SK-N-SH treated with all-trans-retinoic acid at 6 μM for 48 hours (cell line): ENCODE data around the gene CRNN.

ENCODE experiments used
- ATAC-seq: fragments of 200-7000 bp; cut with Tn5 transposase; 3 replicates; pipeline ENCODE4 v1.9.1; 2020; ENCODE audit warnings: mild to moderate bottlenecking, moderate library complexity
- ARNTL ChIP-seq: fragments of 450-650 bp; formaldehyde crosslinking; IDR thresholded peaks from 2 replicates; pipeline ENCODE4 v1.5.0; 2020; ENCODE audit warnings: low read depth, mild to moderate bottlenecking, moderate library complexity, borderline replicate concordance
- BACH2 ChIP-seq: fragments of 250-450 bp; sonication (Bioruptor Pico); IDR thresholded peaks from 2 replicates; pipeline ENCODE4 v1.9.0; 2021; ENCODE audit warnings: mild to moderate bottlenecking, borderline replicate concordance
- CSDC2 ChIP-seq: fragments of 250-450 bp; sonication (Bioruptor Pico); IDR thresholded peaks from 2 replicates; pipeline ENCODE4 v1.5.0; 2020; ENCODE audit warnings: mild to moderate bottlenecking, moderate library complexity
- ESRRG ChIP-seq: fragments of 250-450 bp; sonication (Bioruptor Pico); IDR thresholded peaks from 2 replicates; pipeline ENCODE4 v1.6.1; 2021; ENCODE audit warnings: mild to moderate bottlenecking
- GLIS3 ChIP-seq: fragments of 250-450 bp; sonication (Bioruptor Pico); IDR thresholded peaks from 2 replicates; pipeline ENCODE4 v1.5.0; 2020; ENCODE audit warnings: mild to moderate bottlenecking, moderate library complexity
- OSR1 ChIP-seq: fragments of 250-450 bp; sonication (Bioruptor Pico); IDR thresholded peaks from 2 replicates; pipeline ENCODE4 v1.8.0; 2022; ENCODE audit warnings: moderate library complexity, mild to moderate bottlenecking, inconsistent platforms
- PPARA ChIP-seq: fragments of 250-450 bp; sonication (Bioruptor Pico); IDR thresholded peaks from 2 replicates; pipeline ENCODE4 v1.5.0; 2020; ENCODE audit warnings: mild to moderate bottlenecking, borderline replicate concordance
- RARB ChIP-seq: fragments of 250-450 bp; sonication (Bioruptor Pico); IDR thresholded peaks from 2 replicates; pipeline ENCODE4 v1.8.0; 2021; ENCODE audit warnings: mild to moderate bottlenecking, moderate library complexity
- SNAI2 ChIP-seq: fragments of 250-450 bp; sonication (Bioruptor Pico); IDR thresholded peaks from 2 replicates; pipeline ENCODE4 v1.5.0; 2020; ENCODE audit warnings: mild to moderate bottlenecking, moderate library complexity
- TCF4 ChIP-seq: fragments of 250-450 bp; sonication (Bioruptor Pico); IDR thresholded peaks from 2 replicates; pipeline ENCODE4 v1.8.0; 2021; ENCODE audit warnings: mild to moderate bottlenecking, moderate library complexity, borderline replicate concordance
- TSHZ2 ChIP-seq: fragments of 250-450 bp; sonication (Bioruptor Pico); IDR thresholded peaks from 2 replicates; pipeline ENCODE4 v1.5.0; 2020; ENCODE audit warnings: mild to moderate bottlenecking, moderate library complexity
- ZC3H10 ChIP-seq: fragments of 250-450 bp; sonication (Bioruptor Pico); IDR thresholded peaks from 2 replicates; pipeline ENCODE4 v1.5.1; 2021; ENCODE audit warnings: mild to moderate bottlenecking, moderate library complexity
- ZFP3 ChIP-seq: fragments of 250-450 bp; sonication (Bioruptor Pico); IDR thresholded peaks from 2 replicates; pipeline ENCODE4 v1.5.0; 2020; ENCODE audit warnings: mild to moderate bottlenecking, moderate library complexity
- ZFP30 ChIP-seq: fragments of 450-650 bp; formaldehyde crosslinking; IDR thresholded peaks from 2 replicates; pipeline ENCODE4 v1.5.0; 2022; ENCODE audit warnings: mild to moderate bottlenecking, moderate library complexity
- ZNF565 ChIP-seq: fragments of 450-650 bp; formaldehyde crosslinking; conservative IDR thresholded peaks from 2 replicates; pipeline ENCODE4 v1.5.0; 2020; ENCODE audit warnings: low read depth, mild to moderate bottlenecking, moderate library complexity
- ZNF70 ChIP-seq: fragments of 450-650 bp; formaldehyde crosslinking; IDR thresholded peaks from 2 replicates; pipeline ENCODE4 v1.5.0; 2020; ENCODE audit warnings: mild to moderate bottlenecking, moderate library complexity
- TF ChIP-seq, protein P1 (sequence below): fragments of 250-450 bp; sonication (Bioruptor Pico); IDR thresholded peaks from 2 replicates; pipeline ENCODE4 v1.5.1; 2021; ENCODE audit warnings: mild to moderate bottlenecking, moderate library complexity
- TF ChIP-seq, protein P2 (sequence below): fragments of 250-450 bp; sonication (Bioruptor Pico); IDR thresholded peaks from 2 replicates; pipeline ENCODE4 v1.8.0; 2021; ENCODE audit warnings: low read depth, mild to moderate bottlenecking, moderate library complexity, borderline replicate concordance
- TF ChIP-seq, protein P3 (sequence below): fragments of 250-450 bp; sonication (Bioruptor Pico); IDR thresholded peaks from 2 replicates; pipeline ENCODE4 v1.8.0; 2020; ENCODE audit warnings: mild to moderate bottlenecking, moderate library complexity, borderline replicate concordance

Gene CRNN

DNA sequence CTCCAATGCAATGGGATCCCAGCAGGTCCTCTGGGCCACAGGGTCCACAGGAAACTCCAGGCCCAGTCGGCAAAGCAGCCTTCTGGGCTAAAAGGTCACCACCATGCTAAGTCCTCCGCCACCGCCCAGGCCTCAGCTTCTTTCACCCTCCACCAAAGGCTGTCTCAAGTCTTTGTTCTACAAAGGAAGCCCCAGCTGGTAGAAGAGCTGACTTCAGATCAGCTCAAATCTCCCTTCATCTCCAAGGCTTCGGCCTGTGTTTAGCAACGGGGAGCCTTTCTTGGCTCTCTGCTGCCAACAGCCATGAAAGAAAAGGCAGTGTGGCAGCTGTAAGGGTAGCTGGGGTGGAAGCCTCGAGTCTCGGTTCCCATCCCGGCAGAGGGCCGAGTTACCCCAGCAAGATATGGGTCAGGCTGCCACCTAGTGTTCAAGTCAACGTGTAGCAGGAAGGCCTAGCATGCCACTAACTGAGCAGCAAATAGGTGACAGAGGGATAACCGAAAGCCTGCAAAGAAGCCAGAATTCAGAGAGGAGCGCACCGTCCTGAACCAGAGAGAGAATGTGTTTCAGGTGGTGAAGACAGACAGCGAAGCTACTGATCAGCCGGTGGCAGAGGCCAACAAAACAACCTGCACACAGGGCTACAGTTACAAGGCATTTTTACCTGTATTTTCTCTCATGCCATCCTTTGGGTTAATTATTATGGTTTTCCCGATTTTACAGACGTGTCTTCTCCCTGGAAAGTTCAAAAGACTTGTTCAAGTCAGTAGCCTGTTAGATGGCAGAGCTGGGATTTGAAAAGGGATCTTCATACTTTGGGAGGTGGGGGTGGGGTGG is 26.8 kb upstream of the CRNN start (continued):
- TF ChIP-seq, protein P1, sequence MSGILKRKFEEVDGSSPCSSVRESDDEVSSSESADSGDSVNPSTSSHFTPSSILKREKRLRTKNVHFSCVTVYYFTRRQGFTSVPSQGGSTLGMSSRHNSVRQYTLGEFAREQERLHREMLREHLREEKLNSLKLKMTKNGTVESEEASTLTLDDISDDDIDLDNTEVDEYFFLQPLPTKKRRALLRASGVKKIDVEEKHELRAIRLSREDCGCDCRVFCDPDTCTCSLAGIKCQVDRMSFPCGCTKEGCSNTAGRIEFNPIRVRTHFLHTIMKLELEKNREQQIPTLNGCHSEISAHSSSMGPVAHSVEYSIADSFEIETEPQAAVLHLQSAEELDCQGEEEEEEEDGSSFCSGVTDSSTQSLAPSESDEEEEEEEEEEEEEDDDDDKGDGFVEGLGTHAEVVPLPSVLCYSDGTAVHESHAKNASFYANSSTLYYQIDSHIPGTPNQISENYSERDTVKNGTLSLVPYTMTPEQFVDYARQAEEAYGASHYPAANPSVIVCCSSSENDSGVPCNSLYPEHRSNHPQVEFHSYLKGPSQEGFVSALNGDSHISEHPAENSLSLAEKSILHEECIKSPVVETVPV (CRISPR knock-in tag) = no peak
- no peak for TF ChIP-seq GLIS3
- no peak for TF ChIP-seq ZNF565 (CRISPR knock-in tag)
- TF ChIP-seq, all 23 proteins: peak for 0

DNA sequence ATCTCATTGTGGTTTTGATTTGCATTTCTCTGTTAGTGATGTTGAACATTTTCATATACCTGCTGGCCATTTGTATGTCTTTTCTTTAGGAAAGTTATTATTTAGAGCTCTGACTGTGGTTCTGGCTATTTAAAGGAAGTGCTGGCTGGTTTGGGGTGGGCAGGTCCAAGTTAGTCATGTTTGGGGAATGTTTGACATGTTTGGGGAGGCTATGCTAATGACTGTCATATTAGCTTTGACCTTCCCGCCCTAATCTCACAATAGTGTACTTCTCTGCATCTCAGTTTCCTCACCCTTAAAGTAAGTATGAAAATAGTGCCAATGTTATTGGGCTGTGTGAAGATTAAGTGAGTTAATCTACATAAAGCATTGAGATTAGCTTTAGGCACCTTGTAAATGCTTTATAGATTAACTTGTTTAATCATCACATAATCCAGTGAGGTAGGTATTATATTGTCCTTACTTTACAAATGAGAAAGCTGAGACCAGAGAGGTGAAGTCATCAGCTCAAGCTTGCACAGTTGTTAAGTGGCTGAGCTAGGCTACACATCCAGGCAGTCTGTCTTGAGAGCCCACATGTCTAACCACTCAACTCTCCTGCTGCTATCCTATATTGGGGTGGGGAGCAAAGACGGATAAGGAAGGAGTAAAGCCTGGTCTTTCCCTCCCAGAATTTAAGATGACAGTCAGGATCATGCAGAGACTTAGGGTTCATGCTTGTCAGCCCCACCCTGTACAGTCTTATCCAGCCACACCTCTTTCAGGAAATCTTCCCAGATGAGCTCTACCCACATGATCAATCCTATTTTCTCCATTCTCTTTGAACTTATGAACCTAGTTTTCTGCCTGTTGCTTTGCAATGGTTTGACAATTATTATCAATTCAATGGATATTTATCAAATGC is 22.8 kb upstream of the CRNN start:
- ATAC-seq = no peak
- TF ChIP-seq RARB (CRISPR knock-in tag) (no peak), BACH2 (CRISPR knock-in tag) (no peak), PPARA (CRISPR knock-in tag) (no peak), ZFP30 (CRISPR knock-in tag) (no peak), SNAI2 (CRISPR knock-in tag) (no peak), OSR1 (CRISPR knock-in tag) (no peak), ESRRG (CRISPR knock-in tag) (no peak), ARNTL (CRISPR knock-in tag) (no peak), TSHZ2 (CRISPR knock-in tag) (no peak), TCF4 (CRISPR knock-in tag) (no peak), ZNF70 (CRISPR knock-in tag) (no peak), GLIS3 (no peak), CSDC2 (CRISPR knock-in tag) (no peak), ZC3H10 (CRISPR knock-in tag) (no peak), ZNF565 (CRISPR knock-in tag) (no peak), ZFP3 (CRISPR knock-in tag) (no peak)
- TF ChIP-seq, protein P1 (CRISPR knock-in tag) = no peak
- TF ChIP-seq, protein P2, sequence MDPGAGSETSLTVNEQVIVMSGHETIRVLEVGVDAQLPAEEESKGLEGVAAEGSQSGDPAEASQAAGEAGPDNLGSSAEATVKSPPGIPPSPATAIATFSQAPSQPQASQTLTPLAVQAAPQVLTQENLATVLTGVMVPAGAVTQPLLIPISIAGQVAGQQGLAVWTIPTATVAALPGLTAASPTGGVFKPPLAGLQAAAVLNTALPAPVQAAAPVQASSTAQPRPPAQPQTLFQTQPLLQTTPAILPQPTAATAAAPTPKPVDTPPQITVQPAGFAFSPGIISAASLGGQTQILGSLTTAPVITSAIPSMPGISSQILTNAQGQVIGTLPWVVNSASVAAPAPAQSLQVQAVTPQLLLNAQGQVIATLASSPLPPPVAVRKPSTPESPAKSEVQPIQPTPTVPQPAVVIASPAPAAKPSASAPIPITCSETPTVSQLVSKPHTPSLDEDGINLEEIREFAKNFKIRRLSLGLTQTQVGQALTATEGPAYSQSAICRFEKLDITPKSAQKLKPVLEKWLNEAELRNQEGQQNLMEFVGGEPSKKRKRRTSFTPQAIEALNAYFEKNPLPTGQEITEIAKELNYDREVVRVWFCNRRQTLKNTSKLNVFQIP (CRISPR knock-in tag) = no peak
- TF ChIP-seq, protein P3, sequence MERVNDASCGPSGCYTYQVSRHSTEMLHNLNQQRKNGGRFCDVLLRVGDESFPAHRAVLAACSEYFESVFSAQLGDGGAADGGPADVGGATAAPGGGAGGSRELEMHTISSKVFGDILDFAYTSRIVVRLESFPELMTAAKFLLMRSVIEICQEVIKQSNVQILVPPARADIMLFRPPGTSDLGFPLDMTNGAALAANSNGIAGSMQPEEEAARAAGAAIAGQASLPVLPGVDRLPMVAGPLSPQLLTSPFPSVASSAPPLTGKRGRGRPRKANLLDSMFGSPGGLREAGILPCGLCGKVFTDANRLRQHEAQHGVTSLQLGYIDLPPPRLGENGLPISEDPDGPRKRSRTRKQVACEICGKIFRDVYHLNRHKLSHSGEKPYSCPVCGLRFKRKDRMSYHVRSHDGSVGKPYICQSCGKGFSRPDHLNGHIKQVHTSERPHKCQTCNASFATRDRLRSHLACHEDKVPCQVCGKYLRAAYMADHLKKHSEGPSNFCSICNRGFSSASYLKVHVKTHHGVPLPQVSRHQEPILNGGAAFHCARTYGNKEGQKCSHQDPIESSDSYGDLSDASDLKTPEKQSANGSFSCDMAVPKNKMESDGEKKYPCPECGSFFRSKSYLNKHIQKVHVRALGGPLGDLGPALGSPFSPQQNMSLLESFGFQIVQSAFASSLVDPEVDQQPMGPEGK (CRISPR knock-in tag) = no peak
